GM12864 (cell line): ENCODE measurements around the gene NGDN.
"Not testable (repeated sequence)": the region's sequence is repeated elsewhere in the genome, so short reads cannot be mapped to it uniquely, and the experiment has no call there.

Experiments used
- DNase-seq: peaks from one replicate; pipeline ENCODE4 v3.0.0-alpha.2; 2011; ENCODE audit warnings: low read depth
- H3K4me3 ChIP-seq: 2 replicates; pipeline ENCODE4 v1.5.1; 2011; ENCODE audit warnings: mild to moderate bottlenecking, low read depth, low read length, control low read depth
- TF ChIP-seq, protein P1 (sequence below): IDR thresholded peaks from 2 replicates; pipeline ENCODE4 v1.5.1; 2011; ENCODE audit warnings: low read depth, mild to moderate bottlenecking, moderate library complexity, low read length, control low read depth, inconsistent platforms; ENCODE audit errors: missing control alignments

Gene NGDN, protein sequence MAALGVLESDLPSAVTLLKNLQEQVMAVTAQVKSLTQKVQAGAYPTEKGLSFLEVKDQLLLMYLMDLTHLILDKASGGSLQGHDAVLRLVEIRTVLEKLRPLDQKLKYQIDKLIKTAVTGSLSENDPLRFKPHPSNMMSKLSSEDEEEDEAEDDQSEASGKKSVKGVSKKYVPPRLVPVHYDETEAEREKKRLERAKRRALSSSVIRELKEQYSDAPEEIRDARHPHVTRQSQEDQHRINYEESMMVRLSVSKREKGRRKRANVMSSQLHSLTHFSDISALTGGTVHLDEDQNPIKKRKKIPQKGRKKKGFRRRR

DNA sequence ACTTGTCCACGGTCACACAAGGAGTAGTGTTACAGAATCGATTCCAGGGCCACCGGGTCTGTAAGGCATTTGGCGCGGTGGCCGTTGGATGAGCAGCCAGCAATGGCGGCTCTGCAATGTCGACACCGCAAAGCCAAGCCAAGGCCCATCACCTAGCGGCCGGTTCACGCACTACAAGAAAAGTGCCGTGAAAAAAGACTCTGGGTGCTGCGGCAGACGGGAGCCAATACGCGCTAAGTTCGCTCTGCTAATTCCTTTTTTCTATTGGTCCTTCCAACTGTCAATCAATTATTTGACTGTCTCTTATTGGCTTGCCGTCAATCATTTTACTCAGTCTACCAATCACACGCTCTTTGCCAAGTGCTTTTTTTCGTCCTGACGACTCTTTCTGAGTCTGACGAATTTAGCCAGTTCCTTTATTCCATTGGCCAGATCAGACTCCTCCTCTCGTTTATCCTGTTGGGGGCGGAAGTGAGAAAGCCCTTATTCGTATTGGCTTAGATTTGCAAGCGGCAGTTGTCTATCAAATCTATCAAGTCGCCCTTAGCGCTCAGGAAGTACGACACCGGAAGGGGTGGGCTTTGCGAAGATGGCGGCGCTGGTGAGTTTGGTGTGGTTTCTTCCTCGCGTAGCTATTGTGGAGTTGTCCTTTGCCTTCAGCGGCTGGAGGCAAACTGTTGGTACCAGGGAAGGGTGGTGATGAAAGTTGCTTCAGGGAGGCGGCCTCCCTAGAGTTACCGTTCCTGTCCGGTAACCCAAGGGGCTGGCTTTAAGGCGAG, at the start of gene NGDN:
TSS of gene NGDN (plus strand) at position 577 of the 779 bp plus-strand sequence. CDS start at position 590, 13 bp downstream.
- peak within 1 kb of the TSS; percentile 80 for H3K4me3 ChIP-seq
- TF ChIP-seq, protein P1, sequence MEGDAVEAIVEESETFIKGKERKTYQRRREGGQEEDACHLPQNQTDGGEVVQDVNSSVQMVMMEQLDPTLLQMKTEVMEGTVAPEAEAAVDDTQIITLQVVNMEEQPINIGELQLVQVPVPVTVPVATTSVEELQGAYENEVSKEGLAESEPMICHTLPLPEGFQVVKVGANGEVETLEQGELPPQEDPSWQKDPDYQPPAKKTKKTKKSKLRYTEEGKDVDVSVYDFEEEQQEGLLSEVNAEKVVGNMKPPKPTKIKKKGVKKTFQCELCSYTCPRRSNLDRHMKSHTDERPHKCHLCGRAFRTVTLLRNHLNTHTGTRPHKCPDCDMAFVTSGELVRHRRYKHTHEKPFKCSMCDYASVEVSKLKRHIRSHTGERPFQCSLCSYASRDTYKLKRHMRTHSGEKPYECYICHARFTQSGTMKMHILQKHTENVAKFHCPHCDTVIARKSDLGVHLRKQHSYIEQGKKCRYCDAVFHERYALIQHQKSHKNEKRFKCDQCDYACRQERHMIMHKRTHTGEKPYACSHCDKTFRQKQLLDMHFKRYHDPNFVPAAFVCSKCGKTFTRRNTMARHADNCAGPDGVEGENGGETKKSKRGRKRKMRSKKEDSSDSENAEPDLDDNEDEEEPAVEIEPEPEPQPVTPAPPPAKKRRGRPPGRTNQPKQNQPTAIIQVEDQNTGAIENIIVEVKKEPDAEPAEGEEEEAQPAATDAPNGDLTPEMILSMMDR = peak; percentile 92
- DNase-seq = peak; percentile 100

DNA sequence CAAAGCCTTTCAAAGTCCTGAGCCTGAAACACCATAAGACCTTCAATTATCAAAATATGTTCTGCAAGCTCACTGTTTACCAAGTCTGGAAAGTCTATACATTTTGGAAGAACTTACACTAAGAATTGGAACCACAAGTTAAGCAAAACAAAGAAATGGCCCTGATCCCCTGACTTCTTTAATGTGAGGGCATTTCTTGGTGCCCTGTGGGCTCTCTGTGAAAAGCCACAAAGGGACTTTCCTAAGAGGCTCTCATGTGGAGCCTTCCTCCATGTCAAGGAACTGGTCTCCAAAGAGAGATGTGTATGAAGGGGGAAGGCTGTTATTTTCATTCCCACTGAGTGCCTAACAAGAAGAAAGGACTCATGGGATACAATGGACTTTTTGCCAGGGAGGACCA, 47.9 kb upstream of the NGDN start:
- DNase-seq = no peak
- TF ChIP-seq, protein P1 = no peak
- H3K4me3 ChIP-seq = no peak overlapping the region

DNA sequence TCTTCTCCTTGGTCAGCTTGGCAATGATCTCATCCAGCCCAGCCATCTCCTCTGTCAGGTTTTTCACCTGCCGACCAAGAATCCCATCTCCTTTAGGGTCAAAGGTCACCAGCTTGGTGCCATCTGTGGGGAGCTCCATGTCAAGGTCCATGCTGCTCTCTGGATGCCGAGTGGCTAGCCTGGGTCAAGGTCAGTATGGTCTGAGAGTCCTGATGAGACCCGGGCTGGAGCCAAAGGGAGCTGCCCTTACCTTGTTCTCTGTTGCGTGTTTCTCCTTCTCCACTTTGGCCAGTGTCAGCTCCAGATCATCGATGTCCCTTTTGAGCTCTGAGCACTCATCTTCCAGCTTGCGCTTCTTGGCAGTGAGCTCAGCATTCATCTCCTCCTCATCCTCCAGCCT, 45.8 kb upstream of the NGDN start:
- H3K4me3 ChIP-seq = no peak overlapping the region
- TF ChIP-seq, protein P1 = no peak
- DNase-seq = no peak

DNA sequence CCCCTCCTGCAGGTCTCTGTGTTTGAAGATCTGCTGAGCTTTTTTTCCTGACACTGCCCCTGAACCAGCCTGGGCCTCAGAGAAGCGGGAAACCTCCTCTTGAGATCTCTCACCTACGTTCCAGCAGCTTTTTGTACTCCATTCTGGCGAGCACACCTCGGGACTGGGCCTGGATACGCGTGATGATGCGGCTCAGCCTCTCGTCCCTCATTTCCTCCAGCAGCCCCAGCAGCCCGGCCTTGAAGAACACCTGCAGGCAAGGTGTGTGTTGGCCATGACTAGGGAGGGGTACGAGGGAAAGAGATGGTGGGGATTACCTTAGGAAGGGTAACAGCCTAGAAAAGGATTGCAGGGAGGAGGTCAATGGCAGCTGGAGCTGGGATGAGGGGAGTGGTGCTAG, 44.3 kb upstream of the NGDN start:
- H3K4me3 ChIP-seq = no peak overlapping the region
- TF ChIP-seq, protein P1 = no peak
- DNase-seq = no peak

DNA sequence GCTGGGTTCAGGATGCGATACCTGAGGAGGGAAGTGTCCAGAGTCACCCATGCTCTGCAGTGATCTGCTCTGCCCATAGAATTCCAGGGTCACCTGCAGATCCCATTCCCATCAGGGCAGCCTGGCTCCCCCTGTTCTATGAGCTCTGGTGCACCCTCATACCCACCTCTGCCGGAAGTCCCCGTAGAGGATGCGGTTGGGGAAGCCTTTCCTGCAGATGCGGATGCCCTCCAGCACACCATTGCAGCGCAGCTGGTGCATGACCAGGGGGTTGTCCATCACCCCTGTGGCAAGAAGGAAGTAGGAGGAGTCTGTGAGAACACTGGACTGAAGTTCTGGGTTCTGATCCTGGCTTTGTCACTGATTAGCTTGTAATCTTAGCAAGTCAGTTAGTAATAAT, 43.7 kb upstream of the NGDN start:
- H3K4me3 ChIP-seq, DNase-seq: not testable (repeated sequence)

DNA sequence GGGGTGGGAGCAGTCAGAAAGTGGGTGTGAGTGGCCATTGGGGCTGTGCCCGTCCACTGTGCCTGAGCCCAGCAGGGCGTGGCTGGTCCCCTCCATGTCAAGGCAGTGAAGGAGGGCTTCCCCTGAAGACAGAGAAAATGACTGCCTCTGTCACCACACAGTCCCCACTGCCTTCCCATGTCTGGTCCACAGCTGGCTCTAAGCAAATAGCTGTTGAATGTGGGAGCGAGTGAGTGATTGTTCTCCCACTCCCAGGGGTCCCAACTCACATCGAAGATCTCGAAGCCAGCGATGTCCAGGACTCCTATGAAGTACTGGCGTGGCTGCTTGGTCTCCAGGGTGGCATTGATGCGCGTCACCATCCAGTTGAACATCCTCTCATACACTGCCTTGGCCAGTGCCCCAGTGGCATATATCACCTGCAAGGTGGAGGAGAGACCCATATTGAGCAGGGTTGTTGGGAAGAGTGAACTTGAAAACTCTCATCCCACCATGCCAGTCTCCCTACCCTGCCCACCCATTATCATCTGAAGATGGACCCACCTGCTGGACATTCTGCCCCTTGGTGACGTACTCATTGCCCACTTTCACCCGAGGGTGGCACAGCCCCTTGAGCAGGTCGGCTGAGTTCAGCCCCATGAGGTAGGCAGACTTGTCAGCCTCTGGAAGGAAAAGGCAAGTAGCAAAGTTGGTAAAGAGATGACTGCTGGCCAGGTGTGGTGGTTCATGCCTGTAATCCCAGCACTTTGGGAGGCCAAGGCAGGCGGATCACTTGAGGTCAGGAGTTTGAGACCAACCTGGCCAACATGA, 40.6 kb upstream of the NGDN start:
- no peak for DNase-seq
- H3K4me3 ChIP-seq = no peak overlapping the region
- TF ChIP-seq, protein P1 = no peak

DNA sequence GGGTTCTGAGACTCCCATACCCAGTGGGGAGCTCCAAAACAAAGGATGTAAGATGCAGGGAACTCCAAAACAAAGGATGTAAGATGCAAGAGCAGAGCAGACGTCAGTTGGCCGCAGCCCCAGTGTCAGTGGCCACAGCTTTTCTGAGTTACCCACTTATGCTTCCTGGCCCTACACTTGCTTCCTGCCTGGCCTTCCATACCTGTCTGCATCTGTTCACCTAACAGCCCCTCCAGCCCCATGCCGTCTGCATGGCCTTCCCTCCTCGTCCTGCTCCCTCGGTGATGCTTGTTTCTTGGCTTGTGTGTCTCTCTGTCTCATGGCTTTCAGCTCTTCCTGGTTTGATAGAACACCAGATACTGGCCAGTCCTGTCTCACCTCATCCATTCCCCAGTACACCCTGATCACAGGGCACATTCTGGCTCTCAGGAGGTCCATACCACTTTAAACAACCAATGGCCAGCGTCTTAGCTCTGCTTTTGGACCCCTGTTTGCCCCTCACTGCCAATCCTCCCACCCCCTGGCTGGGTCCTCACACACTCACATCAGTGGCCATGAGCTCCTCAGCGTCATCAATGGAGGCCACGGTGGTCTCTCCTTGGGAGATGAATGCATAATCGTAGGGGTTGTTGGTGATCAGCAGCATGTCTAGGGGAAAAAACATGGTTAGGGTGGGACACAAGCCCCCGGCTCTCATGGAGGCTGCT, 39.3 kb upstream of the NGDN start:
- H3K4me3 ChIP-seq = no peak overlapping the region
- no peak for DNase-seq
- TF ChIP-seq, protein P1 = no peak
